HG03457 (cell line): ENCODE measurements around the gene POLR2B.

Experiments used
- ATAC-seq: cut with Tn5 transposase; IDR thresholded peaks from one replicate; pipeline ENCODE4 v1.9.1; 2021; ENCODE audit warnings: moderate number of reproducible peaks; ENCODE audit not compliant: unreplicated experiment

POLR2B gene

DNA sequence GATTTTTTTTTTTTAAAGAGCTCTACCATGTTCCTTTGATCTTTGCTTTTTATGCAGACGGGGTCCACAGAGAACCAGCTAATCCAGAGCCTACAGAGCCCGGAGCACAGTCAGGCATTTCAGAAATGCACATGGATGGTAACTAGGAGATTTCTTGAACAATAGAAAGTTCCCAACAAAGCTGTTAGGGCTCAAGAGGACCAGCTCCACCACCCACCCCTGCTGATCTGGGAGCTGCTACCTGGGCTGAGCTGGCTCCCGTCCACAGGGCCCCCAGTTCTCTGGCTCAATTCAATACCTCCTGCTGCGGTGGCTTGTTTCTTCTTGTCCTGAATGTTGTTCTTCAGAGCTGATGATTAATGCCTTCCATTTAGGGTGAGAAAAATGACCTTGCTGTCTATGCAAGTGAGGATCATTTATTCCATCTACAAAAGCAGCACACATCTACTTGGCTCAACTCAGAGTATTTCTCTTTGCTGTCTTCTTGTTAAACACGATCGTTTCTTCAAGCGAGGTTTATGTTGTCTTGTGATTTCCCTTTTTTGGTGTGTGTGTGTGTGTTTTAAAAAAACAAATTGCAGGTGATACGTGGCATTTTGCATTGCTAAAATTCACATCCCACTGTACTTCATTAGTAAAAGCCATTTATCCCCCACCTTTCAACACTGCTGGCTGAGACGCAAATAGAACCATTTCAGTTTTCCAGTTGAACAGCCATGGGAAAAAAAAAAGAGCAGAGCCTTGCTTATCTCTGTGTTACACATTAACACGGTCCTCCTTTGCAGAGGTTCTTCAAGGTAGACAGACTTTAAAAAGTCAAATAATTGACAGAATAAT is 100.2 kb downstream of the POLR2B start:
- no peak for ATAC-seq
